GM19099 (cell line): ENCODE results near the gene OSBP2.

Source experiments
- POLR2A ChIP-seq: IDR thresholded peaks from 3 replicates; pipeline ENCODE4 v1.6.1; 2011; ENCODE audit warnings: low read depth; ENCODE audit not compliant: insufficient read length; ENCODE audit errors: extremely low read depth

OSBP2 gene

GRCh38 chr22:30826670-30827355, 132.1 kb downstream of the OSBP2 start:
- no peak for TF ChIP-seq POLR2A

GRCh38 chr22:30827646-30828045, 133.0 kb downstream of the OSBP2 start:
- no peak for TF ChIP-seq POLR2A

- TF ChIP-seq POLR2A = no peak
Observed at GRCh38 chr22:30828187-30829155, 133.8 kb downstream of the OSBP2 start.

- no peak for TF ChIP-seq POLR2A
Observed at GRCh38 chr22:30829901-30830550, 135.4 kb downstream of the OSBP2 start.

- TF ChIP-seq POLR2A = no peak
Observed at GRCh38 chr22:30830907-30831306, 136.2 kb downstream of the OSBP2 start.

GRCh38 chr22:30832407-30832987, 137.8 kb downstream of the OSBP2 start:
- no peak for TF ChIP-seq POLR2A

GRCh38 chr22:30833322-30833721, 138.6 kb downstream of the OSBP2 start:
- no peak for TF ChIP-seq POLR2A

- no peak for TF ChIP-seq POLR2A
Observed at GRCh38 chr22:30837531-30837930, 142.9 kb downstream of the OSBP2 start.

- no peak for TF ChIP-seq POLR2A
Observed at GRCh38 chr22:30838111-30838510, 143.4 kb downstream of the OSBP2 start.

GRCh38 chr22:30841273-30841672, 146.6 kb downstream of the OSBP2 start:
- TF ChIP-seq POLR2A = no peak

- no peak for TF ChIP-seq POLR2A
Observed at GRCh38 chr22:30843245-30843644, 148.6 kb downstream of the OSBP2 start.

- TF ChIP-seq POLR2A = no peak
Observed at GRCh38 chr22:30847583-30847982, 152.9 kb downstream of the OSBP2 start.

GRCh38 chr22:30855266-30855665, 160.6 kb downstream of the OSBP2 start:
- no peak for TF ChIP-seq POLR2A

GRCh38 chr22:30855677-30856518, 161.2 kb downstream of the OSBP2 start:
- no peak for TF ChIP-seq POLR2A
